ENCODE data around the gene TM9SF2.

Gene TM9SF2

GRCh38 chr13:99587021-99587420, 85.7 kb downstream of the TM9SF2 start:
- Histone ChIP-seq H3K4me3 (ENCODE audit: low read depth, low read length) (no peak overlapping the region), H3K36me3 (ENCODE audit: control insufficient read depth in 2 of 2, insufficient read depth in 1 of 2, low read length in 2 of 2) (no peaks in the 10 kb centered on the region), H3K4me1 (ENCODE audit: control insufficient read depth, insufficient read depth, low read length) (no peaks in the 10 kb centered on the region), H3K27ac (ENCODE audit: extremely low read depth, low read depth, low read length) (no peak overlapping the region), H3K9me3 (ENCODE audit: control insufficient read depth, insufficient read depth, low read depth, low read length) (no peaks in the 10 kb centered on the region)
- CTCF ChIA-PET = no interaction called here
- POLR2A ChIA-PET = no interaction called here
- TF ChIP-seq ZNF391 (tag by site-specific recombination; IDR thresholded peaks at IDR 0.05; ENCODE audit: borderline replicate concordance, low read depth) (no peak), ZBTB26 (tag by site-specific recombination; optimal IDR thresholded peaks at IDR 0.05) (no peak), ZNF16 (tag by site-specific recombination; IDR thresholded peaks at IDR 0.05; ENCODE audit: low read depth) (no peak), EGR2 (tag by site-specific recombination; IDR thresholded peaks at IDR 0.05; ENCODE audit: low read depth) (no peak), ZNF214 (tag by site-specific recombination; IDR thresholded peaks at IDR 0.05; ENCODE audit: borderline replicate concordance) (no peak), ZNF561 (tag by site-specific recombination; IDR thresholded peaks at IDR 0.05; ENCODE audit: borderline replicate concordance) (no peak), ZNF24 (tag by site-specific recombination; IDR thresholded peaks at IDR 0.05) (no peak), ZNF513 (tag by site-specific recombination; IDR thresholded peaks at IDR 0.05) (no peak), ZSCAN30 (tag by site-specific recombination; IDR thresholded peaks at IDR 0.05) (no peak), HIC1 (tag by site-specific recombination; IDR thresholded peaks at IDR 0.05) (no peak), TCF7L2 (IDR thresholded peaks at IDR 0.05; ENCODE audit: borderline replicate concordance, low read depth, low read length) (no peak), ZSCAN5A (tag by site-specific recombination; IDR thresholded peaks at IDR 0.05) (no peak), ZNF558 (tag by site-specific recombination; IDR thresholded peaks at IDR 0.05) (no peak), PRDM4 (tag by site-specific recombination; IDR thresholded peaks at IDR 0.05) (no peak), ZNF707 (tag by site-specific recombination; IDR thresholded peaks at IDR 0.05) (no peak), ZNF302 (tag by site-specific recombination; IDR thresholded peaks at IDR 0.05; ENCODE audit: low read depth) (no peak)
